OCI-LY3 (cell line): ENCODE measurements around the gene G3BP1.

ENCODE experiments used
- H2AFZ ChIP-seq: fragments of 200-600, 300-600 bp; shearing (Covaris generic); 2 replicates; pipeline ENCODE4 v1.6.0; 2014; ENCODE audit warnings: antibody characterized with exemption, low read depth, low read length
- H3K27ac ChIP-seq: fragments of 200-600, 300-600 bp; sonication (generic); 2 replicates; pipeline ENCODE4 v1.5.1; 2014; ENCODE audit warnings: mild to moderate bottlenecking, low read length, moderate library complexity, mixed read lengths
- H3K27me3 ChIP-seq: fragments of 200-600, 300-600 bp; sonication (generic); 2 replicates; pipeline ENCODE4 v1.6.1; 2014; ENCODE audit warnings: low read depth, low read length, mixed read lengths
- H3K36me3 ChIP-seq: fragments of 200-600, 300-600 bp; sonication (generic); replicated peaks from 2 replicates; pipeline ENCODE3; 2014; ENCODE audit warnings: low read depth, low read length, mixed read lengths
- H3K4me1 ChIP-seq: fragments of 300-600, 200-600 bp; sonication (generic); 2 replicates; pipeline ENCODE4 v1.6.1; 2014; ENCODE audit warnings: low read length, mixed read lengths
- H3K4me2 ChIP-seq: fragments of 200-600, 300-600 bp; sonication (generic); 2 replicates; pipeline ENCODE4 v1.6.1; 2014; ENCODE audit warnings: low read length, mixed read lengths
- H3K4me3 ChIP-seq: fragments of 300-600, 200-600 bp; sonication (generic); 2 replicates; pipeline ENCODE4 v1.5.1; 2014; ENCODE audit warnings: antibody characterized with exemption, mild to moderate bottlenecking, low read length, moderate library complexity
- H3K79me2 ChIP-seq: fragments of 300-600, 200-600 bp; shearing (Covaris generic); 2 replicates; pipeline ENCODE4 v1.6.1; 2014; ENCODE audit warnings: mild to moderate bottlenecking, low read length, mixed read lengths
- H3K9ac ChIP-seq: fragments of 300-600, 200-600 bp; shearing (Covaris generic); 2 replicates; pipeline ENCODE4 v1.6.0; 2014; ENCODE audit warnings: mild to moderate bottlenecking, low read length, moderate library complexity
- H3K9me3 ChIP-seq: fragments of 200-600, 300-600 bp; shearing (Covaris generic); 2 replicates; pipeline ENCODE4 v1.6.1; 2014; ENCODE audit warnings: low read length, mixed read lengths; ENCODE audit not compliant: insufficient read depth
- H4K20me1 ChIP-seq: fragments of 200-600, 300-600 bp; sonication (generic); 2 replicates; pipeline ENCODE4 v1.6.1; 2016; ENCODE audit warnings: low read length, mixed read lengths; ENCODE audit not compliant: insufficient read depth
- CTCF ChIP-seq: fragments of 200-600, 300-600 bp; sonication (generic); IDR thresholded peaks from 2 replicates; pipeline ENCODE4 v1.5.1; 2014; ENCODE audit warnings: antibody characterized with exemption, low read length, low read depth
- EZH2phosphoT487 ChIP-seq: fragments of 200-600 bp; shearing (Covaris generic); IDR thresholded peaks from 2 replicates; pipeline ENCODE4 v1.6.1; 2018; ENCODE audit warnings: antibody characterized with exemption, mixed run types, low read depth

The G3BP1 gene

GRCh38 chr5:151815051-151815450 lies 43.3 kb downstream of the G3BP1 start:
- Histone ChIP-seq H3K4me3 (no peak overlapping the region), H3K27ac (no peak overlapping the region), H2AFZ (no peak overlapping the region), H3K27me3 (no peaks in the 10 kb centered on the region), H4K20me1 (peaks cover 7% of the 10 kb centered on the region), H3K9ac (no peak overlapping the region), H3K79me2 (peaks cover 8% of the 10 kb centered on the region), H3K9me3 (no peaks in the 10 kb centered on the region), H3K36me3 (peaks cover 43% of the 10 kb centered on the region), H3K4me1 (peaks cover 6% of the 10 kb centered on the region), H3K4me2 (no peak overlapping the region)
- TF ChIP-seq EZH2phosphoT487 = no peak
- no peak for TF ChIP-seq CTCF

- no peak overlapping the region for H3K9ac ChIP-seq
- H2AFZ ChIP-seq = no peak overlapping the region
- no peak for TF ChIP-seq EZH2phosphoT487
- TF ChIP-seq CTCF = no peak
- H3K4me3 ChIP-seq = no peak overlapping the region
- no peaks in the 10 kb centered on the region for H3K4me1 ChIP-seq
- no peak overlapping the region for H3K4me2 ChIP-seq
- H4K20me1 ChIP-seq = no peaks in the 10 kb centered on the region
- H3K79me2 ChIP-seq = no peaks in the 10 kb centered on the region
- H3K27ac ChIP-seq = no peak overlapping the region
- H3K9me3 ChIP-seq = no peaks in the 10 kb centered on the region
- no peaks in the 10 kb centered on the region for H3K27me3 ChIP-seq
- peaks cover 7% of the 10 kb centered on the region for H3K36me3 ChIP-seq
Measured at GRCh38 chr5:151819830-151820229, 48.1 kb downstream of the G3BP1 start.

- Histone ChIP-seq H2AFZ (no peak overlapping the region), H4K20me1 (no peaks in the 10 kb centered on the region), H3K4me3 (no peak overlapping the region), H3K4me2 (no peak overlapping the region), H3K9ac (no peak overlapping the region), H3K4me1 (no peaks in the 10 kb centered on the region), H3K27ac (no peak overlapping the region), H3K36me3 (peaks cover 2% of the 10 kb centered on the region), H3K27me3 (no peaks in the 10 kb centered on the region), H3K9me3 (no peaks in the 10 kb centered on the region), H3K79me2 (no peaks in the 10 kb centered on the region)
- TF ChIP-seq EZH2phosphoT487 = no peak
- no peak for TF ChIP-seq CTCF
Measured at GRCh38 chr5:151820271-151820670, 48.5 kb downstream of the G3BP1 start.

GRCh38 chr5:151820903-151821302 lies 49.1 kb downstream of the G3BP1 start:
- Histone ChIP-seq H3K4me1 (no peaks in the 10 kb centered on the region), H3K27ac (no peak overlapping the region), H3K79me2 (no peaks in the 10 kb centered on the region), H3K36me3 (no peaks in the 10 kb centered on the region), H4K20me1 (no peaks in the 10 kb centered on the region), H3K4me2 (no peak overlapping the region), H3K27me3 (no peaks in the 10 kb centered on the region), H3K9me3 (no peaks in the 10 kb centered on the region), H2AFZ (no peak overlapping the region), H3K9ac (no peak overlapping the region), H3K4me3 (no peak overlapping the region)
- TF ChIP-seq CTCF (no peak), EZH2phosphoT487 (no peak)
